GM18861 (cell line): Measurements from ENCODE around the gene UBA3.

ENCODE experiments used
- ATAC-seq: cut with Tn5 transposase; IDR thresholded peaks from one replicate; pipeline ENCODE4 v1.9.1; 2021; ENCODE audit not compliant: unreplicated experiment

UBA3 gene

DNA sequence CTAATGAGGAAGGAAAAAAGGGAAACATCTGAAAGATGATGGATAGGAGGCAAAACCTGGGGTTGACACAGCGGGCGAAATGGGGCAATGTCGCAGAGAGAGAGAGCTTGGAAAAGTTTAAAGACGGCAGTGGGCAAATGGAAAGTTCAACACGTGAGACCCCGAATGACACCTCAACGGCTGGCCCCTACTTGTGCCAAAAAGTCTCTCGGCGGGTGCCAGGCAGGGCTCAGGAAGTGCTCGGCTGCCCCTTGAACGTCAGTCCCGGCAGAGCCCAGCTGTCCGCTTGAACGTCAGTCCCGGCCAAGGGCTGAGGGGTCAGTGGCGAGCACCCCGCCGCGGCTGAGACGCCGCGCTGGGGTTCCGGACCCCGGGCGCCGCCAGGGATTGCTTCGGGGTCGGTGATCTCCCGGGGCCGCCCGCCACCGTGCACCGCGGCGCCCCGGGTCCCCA is 67.3 kb downstream of the UBA3 start:
- peak; percentile 36 for ATAC-seq

DNA sequence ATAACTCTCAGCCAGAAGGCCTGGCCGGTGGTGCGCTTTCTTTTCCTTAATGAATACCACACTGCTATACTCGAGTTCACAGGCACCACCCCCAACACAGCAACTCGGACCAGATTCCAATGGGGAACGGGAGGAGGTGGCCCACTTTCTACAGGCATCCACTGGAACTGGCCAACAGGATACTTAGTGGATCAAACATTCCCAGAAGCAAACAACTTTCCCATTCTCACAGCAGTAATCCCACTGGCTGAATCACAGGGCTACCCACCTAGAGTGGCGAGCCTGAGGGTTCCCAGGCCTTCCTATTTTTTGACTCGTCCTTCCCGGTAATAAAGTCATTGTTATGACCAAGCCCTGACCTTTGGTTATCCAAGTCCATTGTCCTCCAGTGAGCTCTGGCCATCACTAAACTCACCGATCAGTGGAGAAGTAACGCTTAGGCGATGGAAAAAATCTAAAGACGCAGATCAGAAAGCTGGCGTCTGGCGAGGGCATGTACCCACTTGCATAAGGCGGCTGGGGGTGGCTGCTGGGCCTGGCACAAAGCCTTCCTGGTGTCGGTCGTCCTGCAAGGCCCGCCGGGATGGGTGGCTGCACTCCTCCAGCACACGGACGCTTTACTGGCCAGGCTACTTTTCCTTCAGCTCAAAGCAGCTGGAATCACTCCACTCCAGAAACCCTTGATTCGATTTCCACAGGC is 67.9 kb downstream of the UBA3 start:
- ATAC-seq: no peak

DNA sequence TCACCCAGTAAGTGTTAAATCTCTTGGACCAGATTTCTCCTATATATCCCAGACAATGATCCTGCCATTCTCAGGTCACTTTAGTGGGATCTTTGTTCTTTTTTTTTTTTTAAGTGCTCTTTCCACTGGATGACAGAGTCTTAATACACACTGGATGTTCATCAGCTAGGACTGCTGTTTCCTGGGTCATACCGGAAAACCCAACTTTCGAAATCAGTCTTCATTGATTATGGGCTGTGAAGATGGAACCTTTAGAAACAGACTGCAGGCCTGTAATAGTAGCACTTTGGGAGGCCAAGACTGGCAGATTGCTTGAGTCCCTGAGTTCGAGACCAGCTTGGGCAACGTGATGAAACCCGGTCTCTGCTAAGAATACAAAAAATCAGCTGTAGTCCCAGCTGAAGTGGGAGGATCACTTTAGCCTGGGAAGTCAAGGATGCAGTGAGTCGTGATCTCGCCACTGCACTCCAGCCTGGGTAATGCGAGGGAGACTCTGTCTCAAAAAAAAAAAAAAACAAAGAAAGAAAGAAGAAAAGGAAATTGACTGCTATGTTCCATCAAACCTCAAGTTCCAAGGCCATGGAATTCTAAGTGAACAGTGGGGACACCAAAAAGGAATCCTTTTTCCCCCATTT is 69.0 kb downstream of the UBA3 start:
- ATAC-seq: no peak

DNA sequence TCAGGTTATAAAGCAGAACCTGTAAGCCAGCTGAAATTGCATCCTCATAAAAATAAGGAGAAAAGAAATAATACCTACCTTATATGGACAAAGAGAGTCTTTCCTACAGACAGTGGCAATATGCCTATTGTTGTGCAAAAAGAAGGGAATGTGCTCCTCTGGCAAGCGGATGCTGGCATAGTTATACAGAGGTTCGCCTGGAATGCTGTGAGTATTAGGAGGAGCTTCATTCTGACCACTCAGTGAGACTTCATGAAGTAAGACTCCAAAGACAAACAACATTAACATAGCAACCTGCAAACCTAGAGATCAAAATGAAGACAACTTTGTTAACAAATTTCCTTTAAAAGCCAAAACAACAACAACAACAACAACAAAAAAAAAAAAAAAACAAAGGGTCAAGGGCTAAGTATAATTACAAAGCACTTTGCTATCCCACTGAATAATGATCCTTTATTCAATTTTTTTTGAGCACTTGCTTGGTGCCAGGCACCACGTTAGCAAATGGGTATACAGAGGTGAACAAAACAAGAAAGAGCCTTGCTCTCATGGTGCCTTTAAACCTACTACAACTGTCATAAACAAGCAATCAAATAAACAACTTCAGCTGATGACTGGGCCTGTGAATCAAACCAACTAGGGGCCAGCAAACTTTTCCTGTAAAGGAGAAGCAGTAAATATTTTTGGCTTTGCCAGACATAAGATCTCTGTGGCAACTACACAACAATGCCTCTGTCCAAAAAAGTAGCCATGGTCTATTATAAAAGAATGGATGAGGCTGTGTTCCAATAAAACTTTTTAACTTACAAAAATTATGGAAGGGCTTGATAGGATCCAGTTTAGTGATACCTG is 70.4 kb downstream of the UBA3 start:
- ATAC-seq: no peak

DNA sequence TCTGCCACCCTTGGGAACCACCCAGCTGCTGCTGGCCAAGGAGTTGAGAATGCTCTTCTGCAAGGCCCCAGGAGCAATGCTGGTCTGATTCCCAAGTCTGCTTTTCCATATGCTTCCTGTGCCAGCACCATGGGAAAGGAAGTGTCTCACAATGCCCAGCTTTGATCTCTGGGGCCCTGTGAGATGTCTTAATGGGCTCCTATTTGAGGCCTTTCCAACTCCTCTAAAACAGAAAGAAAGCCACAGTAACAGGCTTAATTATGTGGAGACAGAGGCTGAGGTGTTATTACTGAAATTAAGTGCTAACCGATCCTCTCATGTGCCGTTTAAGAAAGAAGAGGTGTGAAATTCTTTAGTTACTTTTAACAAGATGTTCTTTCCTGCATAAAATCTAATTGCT is 71.2 kb downstream of the UBA3 start:
- ATAC-seq: no peak

DNA sequence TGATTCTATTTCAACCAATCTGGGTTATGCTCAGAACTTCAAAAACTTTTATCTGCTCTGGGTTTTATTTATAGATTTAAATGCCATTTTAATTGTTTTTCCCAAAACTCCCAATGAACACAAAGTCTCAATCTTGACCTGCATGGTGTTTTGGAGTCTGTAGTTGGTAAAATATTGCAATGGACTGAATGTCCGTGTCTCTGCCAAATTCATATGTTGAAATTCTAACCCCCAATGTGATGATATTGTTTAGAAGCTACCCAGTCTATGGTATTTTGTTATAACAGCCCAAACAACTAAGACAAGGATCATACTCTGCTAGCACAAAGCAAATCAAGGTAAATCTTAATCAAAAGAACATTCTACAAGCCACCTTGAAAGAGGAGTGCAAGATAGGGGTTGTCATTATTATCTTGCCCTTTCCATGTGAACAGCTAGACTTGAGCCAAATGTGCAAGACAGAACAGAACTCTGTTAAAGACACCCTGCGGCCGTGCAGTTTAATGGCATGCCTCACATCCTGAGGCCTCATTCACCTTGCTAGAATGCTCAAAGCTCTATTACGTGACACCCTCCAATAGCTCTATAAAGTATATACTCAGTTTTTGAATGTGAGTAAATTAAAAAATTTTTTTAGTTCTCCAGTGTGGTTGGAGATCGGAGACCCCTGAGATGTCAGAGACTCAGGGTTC is 74.2 kb downstream of the UBA3 start:
- ATAC-seq: no peak

DNA sequence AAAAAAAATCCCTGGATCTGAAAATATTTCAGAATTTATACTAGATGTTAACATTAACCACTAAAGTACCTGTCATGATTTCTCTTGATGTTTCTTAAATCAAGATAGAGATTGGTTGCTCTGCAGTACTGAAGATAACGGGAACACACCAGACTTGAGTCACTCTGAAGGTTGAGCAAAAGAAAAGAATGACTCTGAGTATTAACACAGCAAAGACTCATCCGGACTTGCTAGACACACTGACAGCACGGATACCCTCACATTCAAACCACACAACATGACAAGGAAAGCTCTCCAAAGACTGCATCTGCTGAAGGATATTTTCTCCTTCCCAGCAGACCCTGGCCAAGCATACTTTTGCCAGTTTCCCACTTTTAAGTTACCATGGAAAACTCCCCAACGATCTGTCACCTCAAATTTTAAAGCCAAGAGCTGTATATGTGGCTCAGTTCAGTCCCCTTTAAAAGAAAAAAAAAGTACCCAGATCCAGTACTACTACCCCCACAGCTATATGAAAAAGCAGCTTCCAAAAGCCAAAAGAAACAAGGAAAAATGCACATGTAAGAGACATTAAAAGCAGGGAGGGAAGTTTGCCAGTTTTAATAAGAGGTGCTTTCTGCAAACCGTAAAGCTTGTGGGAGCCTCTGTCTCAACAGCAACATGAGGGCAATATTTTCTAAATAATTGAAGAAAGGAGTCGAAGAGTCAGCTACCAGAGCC is 74.9 kb downstream of the UBA3 start:
- no peak for ATAC-seq
